Nephron progenitor cell (in vitro differentiated cells): Measurements from ENCODE around the gene PARD3.
A peak's percentile ranks its signal among the peaks of the same experiment; 100 is the strongest.

ENCODE experiments used
- DNase-seq: peaks from one replicate; pipeline ENCODE4 v3.0.0; 2021
- H3K27ac Mint-ChIP-seq: 2 replicates; pipeline ENCODE4 v1.8.0; 2021; ENCODE audit warnings: mild to moderate bottlenecking, moderate library complexity, mixed read lengths
- H3K27me3 Mint-ChIP-seq: 2 replicates; pipeline ENCODE4 v1.8.0; 2021; ENCODE audit warnings: mild to moderate bottlenecking, low read depth, mixed read lengths; ENCODE audit not compliant: poor library complexity
- H3K36me3 Mint-ChIP-seq: 2 replicates; pipeline ENCODE4 v1.8.0; 2021; ENCODE audit warnings: low read depth, mixed read lengths
- H3K4me1 Mint-ChIP-seq: 2 replicates; pipeline ENCODE4 v1.8.0; 2021; ENCODE audit warnings: mixed read lengths
- H3K4me3 Mint-ChIP-seq: 2 replicates; pipeline ENCODE4 v1.8.0; 2021; ENCODE audit warnings: mild to moderate bottlenecking, moderate library complexity, mixed read lengths
- H3K9me3 Mint-ChIP-seq: 2 replicates; pipeline ENCODE4 v1.8.0; 2021; ENCODE audit warnings: mild to moderate bottlenecking, moderate library complexity, mixed read lengths
- CTCF ChIP-seq: fragments of 200-600 bp; sonication (generic); IDR thresholded peaks from 2 replicates; pipeline ENCODE4 v1.5.0; 2021; ENCODE audit warnings: antibody characterized with exemption

The PARD3 gene

GRCh38 chr10:34157501-34157900, 657.6 kb downstream of the PARD3 start:
- Mint-ChIP-seq H3K4me1 (peaks cover 37% of the 10 kb centered on the region), H3K9me3 (peaks cover 5% of the 10 kb centered on the region), H3K27ac (peak overlapping the region; percentile 18), H3K36me3 (peaks cover 18% of the 10 kb centered on the region), H3K27me3 (peaks cover 3% of the 10 kb centered on the region), H3K4me3 (no peak overlapping the region)
- DNase-seq = no peak
- TF ChIP-seq CTCF = no peak

- H3K9me3 Mint-ChIP-seq = peaks cover 5% of the 10 kb centered on the region
- peak overlapping the region; percentile 18 for H3K27ac Mint-ChIP-seq
- no peak overlapping the region for H3K4me3 Mint-ChIP-seq
- peaks cover 14% of the 10 kb centered on the region for H3K36me3 Mint-ChIP-seq
- peaks cover 3% of the 10 kb centered on the region for H3K27me3 Mint-ChIP-seq
- H3K4me1 Mint-ChIP-seq = peaks cover 33% of the 10 kb centered on the region
- TF ChIP-seq CTCF = no peak
- no peak for DNase-seq
Observed at GRCh38 chr10:34156781-34157425, 658.2 kb downstream of the PARD3 start.

- Mint-ChIP-seq H3K36me3 (peaks cover 4% of the 10 kb centered on the region), H3K27me3 (peaks cover 3% of the 10 kb centered on the region), H3K27ac (no peak overlapping the region), H3K9me3 (peaks cover 2% of the 10 kb centered on the region), H3K4me1 (peaks cover 33% of the 10 kb centered on the region), H3K4me3 (no peak overlapping the region)
- TF ChIP-seq CTCF = no peak
- DNase-seq = no peak
Observed at GRCh38 chr10:34155812-34156211, 659.3 kb downstream of the PARD3 start.

- no peak for DNase-seq
- Mint-ChIP-seq H3K4me3 (no peak overlapping the region), H3K4me1 (peaks cover 33% of the 10 kb centered on the region), H3K27ac (peak overlapping the region; percentile 79), H3K27me3 (no peaks in the 10 kb centered on the region), H3K36me3 (no peaks in the 10 kb centered on the region), H3K9me3 (no peaks in the 10 kb centered on the region)
- no peak for TF ChIP-seq CTCF
Observed at GRCh38 chr10:34154383-34154900, 660.7 kb downstream of the PARD3 start.

- TF ChIP-seq CTCF = no peak
- Mint-ChIP-seq H3K9me3 (no peaks in the 10 kb centered on the region), H3K27me3 (no peaks in the 10 kb centered on the region), H3K4me3 (no peak overlapping the region), H3K36me3 (no peaks in the 10 kb centered on the region), H3K27ac (peak overlapping the region; percentile 79), H3K4me1 (peaks cover 33% of the 10 kb centered on the region)
- no peak for DNase-seq
Observed at GRCh38 chr10:34153663-34154382, 661.3 kb downstream of the PARD3 start.
